GM19467 (cell line): ENCODE results near the gene SCUBE3.

Source experiments
- ATAC-seq: cut with Tn5 transposase; IDR thresholded peaks from one replicate; pipeline ENCODE4 v1.9.1; 2021; ENCODE audit warnings: mild to moderate bottlenecking, moderate library complexity; ENCODE audit not compliant: unreplicated experiment

SCUBE3 gene

GRCh38 chr6:35264550-35265274 is 51.0 kb downstream of the SCUBE3 start:
- ATAC-seq, result no peak

GRCh38 chr6:35265523-35265922 is 51.8 kb downstream of the SCUBE3 start:
- ATAC-seq, result no peak

GRCh38 chr6:35267446-35267845 is 53.7 kb downstream of the SCUBE3 start:
- ATAC-seq, result no peak

DNA sequence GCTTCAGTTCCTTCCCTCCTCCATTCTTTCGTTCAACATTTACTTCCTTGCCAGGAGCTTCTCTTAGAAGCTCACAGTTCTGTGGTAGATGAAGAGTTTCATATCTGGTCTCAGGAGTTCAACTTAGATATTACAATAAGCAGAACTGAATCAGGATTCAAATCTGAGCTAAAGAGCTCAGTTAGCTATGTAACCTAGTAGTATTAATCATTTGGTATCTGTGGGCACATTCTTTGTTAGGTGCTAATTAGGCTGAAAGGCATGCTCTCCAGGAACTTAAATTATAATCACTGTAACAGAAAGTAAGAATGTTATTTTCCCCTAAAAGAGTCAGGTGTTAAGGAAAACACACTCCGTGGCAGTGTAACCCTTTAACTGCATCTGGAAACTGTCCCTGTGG is 54.1 kb downstream of the SCUBE3 start:
- ATAC-seq, result no peak

DNA sequence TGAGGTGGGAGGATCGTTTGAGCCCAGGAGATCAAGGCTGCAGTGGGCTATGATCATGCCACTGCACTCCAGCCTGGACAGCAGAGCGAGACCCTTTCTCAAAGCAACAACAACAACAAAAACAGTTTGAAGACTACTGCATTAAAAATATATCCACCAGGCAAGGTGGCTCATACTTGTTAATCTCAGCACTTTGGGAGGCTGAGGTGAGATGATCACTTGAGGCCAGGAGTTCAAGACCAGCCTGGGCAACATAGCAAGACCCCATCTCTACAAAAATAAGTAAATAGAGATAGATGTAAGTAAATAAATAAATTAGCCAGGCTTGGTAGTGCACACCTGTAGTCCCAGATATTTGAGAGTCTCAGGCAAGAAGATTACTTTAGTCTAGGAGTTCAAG is 58.2 kb downstream of the SCUBE3 start:
- ATAC-seq, result no peak

DNA sequence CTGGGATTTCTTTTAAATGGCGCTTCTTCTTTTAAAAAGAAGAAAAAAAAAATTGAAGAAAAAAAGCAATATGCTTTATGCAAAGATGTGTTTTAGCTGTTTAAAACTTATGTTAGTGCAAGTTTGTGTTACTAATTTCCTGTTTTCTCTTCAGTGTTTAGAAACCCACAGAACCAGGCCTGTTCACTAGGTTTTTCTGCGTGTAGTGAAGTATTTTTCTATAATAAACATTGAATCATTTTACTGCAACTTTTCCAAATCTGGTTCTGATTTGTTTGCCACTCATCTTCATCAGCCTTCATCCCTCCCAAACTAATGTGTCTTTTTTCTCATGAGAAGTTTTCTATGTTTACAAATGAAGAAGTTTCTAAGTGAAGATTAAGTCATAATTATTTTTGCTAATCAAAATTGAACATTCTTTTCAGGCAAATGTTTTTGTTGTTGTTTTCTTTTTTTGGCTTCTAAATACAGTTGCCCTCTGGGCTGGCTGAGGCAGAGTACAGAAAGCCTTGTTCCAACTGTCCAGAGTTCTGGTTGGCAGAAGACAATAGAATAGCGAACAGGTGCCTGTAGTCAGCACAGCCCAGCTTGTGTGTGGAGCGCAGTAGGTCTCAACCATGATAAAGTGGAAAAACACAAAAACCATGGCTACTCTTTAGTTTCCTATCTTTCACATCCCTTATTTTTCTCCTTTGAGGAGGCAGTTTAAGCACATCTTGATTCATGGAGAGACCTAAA is 60.2 kb downstream of the SCUBE3 start:
- ATAC-seq, result no peak

DNA sequence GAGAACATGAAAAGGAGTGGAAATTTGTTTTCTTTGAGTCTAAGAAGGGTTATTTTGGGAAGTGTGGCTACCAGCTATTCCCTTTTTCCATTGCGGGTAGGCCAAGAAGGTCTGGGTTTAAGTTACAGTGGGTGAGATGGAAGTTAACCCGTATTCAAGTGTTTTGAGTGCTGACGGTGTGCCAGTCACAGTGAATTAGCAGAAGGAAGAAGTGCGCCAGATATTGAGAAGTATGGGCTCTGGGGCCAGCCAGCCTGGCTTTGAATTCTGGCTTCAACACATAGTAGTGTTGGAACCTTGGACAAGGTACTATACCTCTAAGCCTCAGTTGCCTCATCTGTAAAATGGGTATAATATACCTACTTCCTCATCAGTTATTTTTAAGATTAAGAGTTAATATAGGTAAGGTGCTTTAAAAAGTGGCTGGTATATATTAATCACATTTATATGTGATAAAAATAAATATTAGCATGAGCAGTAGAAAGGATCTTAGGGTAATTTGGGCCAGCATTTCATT is 62.0 kb downstream of the SCUBE3 start:
- ATAC-seq, result no peak

- no peak for ATAC-seq
Measured at GRCh38 chr6:35278708-35279107, 65.0 kb downstream of the SCUBE3 start.

GRCh38 chr6:35280903-35281302 is 67.1 kb downstream of the SCUBE3 start:
- no peak for ATAC-seq

GRCh38 chr6:35282472-35282871 is 68.7 kb downstream of the SCUBE3 start:
- no peak for ATAC-seq

GRCh38 chr6:35283361-35283760 is 69.6 kb downstream of the SCUBE3 start:
- no peak for ATAC-seq

- no peak for ATAC-seq
Measured at GRCh38 chr6:35287671-35288396, 74.1 kb downstream of the SCUBE3 start.

DNA sequence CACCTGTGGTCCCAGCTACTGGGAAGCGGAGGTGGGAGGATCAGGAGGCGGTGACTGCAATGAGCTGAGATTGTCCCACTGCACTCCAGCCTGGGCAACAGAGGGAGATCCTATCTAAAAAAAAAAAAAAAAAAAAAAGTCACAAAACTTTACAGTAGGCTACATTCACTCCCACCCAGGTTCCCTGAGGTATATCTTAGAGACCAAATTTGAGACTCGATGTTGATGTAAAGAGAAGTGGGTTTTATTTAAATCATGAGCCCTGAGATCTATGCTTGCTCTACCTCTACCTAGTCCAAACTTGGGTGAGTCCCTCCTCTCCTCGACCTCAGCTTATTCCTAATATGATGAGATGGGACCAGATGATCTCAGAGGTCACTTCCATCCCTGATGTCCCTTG is 75.1 kb downstream of the SCUBE3 start:
- ATAC-seq, result no peak

- no peak for ATAC-seq
Measured at GRCh38 chr6:35291491-35291890, 77.7 kb downstream of the SCUBE3 start.

- ATAC-seq, result no peak
Measured at GRCh38 chr6:35292494-35292893, 78.7 kb downstream of the SCUBE3 start.

- ATAC-seq, result no peak
Measured at GRCh38 chr6:35293681-35294080, 79.9 kb downstream of the SCUBE3 start.

- ATAC-seq, result no peak
Measured at GRCh38 chr6:35294308-35294945, 80.7 kb downstream of the SCUBE3 start.

DNA sequence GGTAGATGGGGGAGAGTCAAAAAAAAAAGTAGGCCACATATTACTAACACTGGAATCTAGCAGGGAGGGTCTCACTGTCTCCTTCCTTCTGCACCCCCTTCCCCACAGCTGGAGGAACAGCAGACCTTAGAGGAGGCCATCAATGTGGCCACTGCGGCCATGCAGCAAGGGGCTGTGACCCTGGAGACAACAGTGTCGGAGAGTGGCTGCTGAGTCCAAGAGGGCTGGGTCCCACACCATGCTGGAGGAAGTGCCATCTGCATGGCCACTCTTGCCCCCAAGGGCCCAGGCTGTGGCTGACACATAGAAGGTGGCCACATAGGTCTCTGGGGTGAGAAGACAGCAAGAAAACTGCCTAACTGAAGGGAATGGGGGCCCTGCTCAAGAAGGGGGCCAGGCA is 81.3 kb downstream of the SCUBE3 start:
- ATAC-seq, result no peak

- no peak for ATAC-seq
Measured at GRCh38 chr6:35295521-35296315, 82.0 kb downstream of the SCUBE3 start.

GRCh38 chr6:35296931-35297600 is 83.3 kb downstream of the SCUBE3 start:
- no peak for ATAC-seq
